ENCODE measurements around the gene WWOX. TPM values are rescaled to one million over a fixed set of nuclear protein-coding genes. Genes with fewer than 3 reads are reported as not detected.

Gene WWOX
- total and polyA plus RNA-seq, 2 of the 13 experiments (the other 11 are each of a cell fraction or from before 2014, with no cell fraction given), result 9.1 to 37.4 TPM

- WGBS (ENCODE audit: low lambda C conversion rate), result 90% methylated on average over 2 of the region's 2 CpGs
- FAIRE-seq (no peak), DNase-seq (ENCODE audit: low spot score) (no peak), ATAC-seq (no peak)
- H2AFZ ChIP-seq (ENCODE audit: low read length), result no peak overlapping the region
- intact Hi-C loops (cut with micrococcal nuclease; ENCODE audit: unreplicated experiment) (no loop called here), in situ Hi-C loops (cut with HindIII; ENCODE audit: extremely low pct_ligation_motif_present, low pct_unique_long_range_greater_than_20kb) (loop anchor here (10.0 to 25.0 kb wide), 3 partner anchors 527 to 1374 kb away; partner anchors contain the start of gene MAF)
- peaks cover 39% of the 10 kb centered on the region for H3K4me1 ChIP-seq (ENCODE audit: insufficient read depth, low read length)
- no peaks in the 10 kb centered on the region for H4K20me1 ChIP-seq (ENCODE audit: insufficient read depth, low read length)
- no peak for TF ChIP-seq ZFYVE20 (CRISPR knock-in tag; IDR thresholded peaks at IDR 0.05; ENCODE audit: borderline replicate concordance, low read depth)
- TF ChIP-seq KDM5B (CRISPR knock-in tag; IDR thresholded peaks at IDR 0.05; ENCODE audit: borderline replicate concordance), result no peak
- TF ChIP-seq ZNF670 (CRISPR knock-in tag; IDR thresholded peaks at IDR 0.05; ENCODE audit: borderline replicate concordance), result no peak
- no peak for TF ChIP-seq NAIF1 (CRISPR knock-in tag; IDR thresholded peaks at IDR 0.05; ENCODE audit: borderline replicate concordance)
- no peak for TF ChIP-seq KMT2B (CRISPR knock-in tag; IDR thresholded peaks at IDR 0.05)
- no peak for TF ChIP-seq MAZ (IDR thresholded peaks at IDR 0.05; ENCODE audit: borderline replicate concordance, low read depth, low read length)
- no peak for TF ChIP-seq MAZ (CRISPR knock-in tag; IDR thresholded peaks at IDR 0.05; ENCODE audit: low read depth)
- TF ChIP-seq STAG1 (CRISPR knock-in tag; IDR thresholded peaks at IDR 0.05), result no peak
- no peak for TF ChIP-seq SMYD3 (CRISPR knock-in tag; IDR thresholded peaks at IDR 0.05)
- TF ChIP-seq RFX3 (CRISPR knock-in tag; IDR thresholded peaks at IDR 0.05), result no peak
- no peak for TF ChIP-seq POLR2AphosphoS2 (IDR thresholded peaks at IDR 0.05; ENCODE audit: low read depth, low read length)
- TF ChIP-seq ZNF777 (CRISPR knock-in tag; IDR thresholded peaks at IDR 0.05), result no peak
- no peak for TF ChIP-seq ZNF577 (CRISPR knock-in tag; IDR thresholded peaks at IDR 0.05; ENCODE audit: borderline replicate concordance, low read depth)
- no peak for TF ChIP-seq NCOA5 (CRISPR knock-in tag; IDR thresholded peaks at IDR 0.05)
- TF ChIP-seq ZKSCAN8 (CRISPR knock-in tag; IDR thresholded peaks at IDR 0.05; ENCODE audit: borderline replicate concordance), result no peak
- TF ChIP-seq JDP2 (CRISPR knock-in tag; IDR thresholded peaks at IDR 0.05; ENCODE audit: borderline replicate concordance), result no peak
- no peak for TF ChIP-seq SAP130 (CRISPR knock-in tag; IDR thresholded peaks at IDR 0.05; ENCODE audit: low read depth)
- no peak for TF ChIP-seq ZBTB34 (CRISPR knock-in tag; IDR thresholded peaks at IDR 0.05)
- ChIA-PET POLR2A (no interaction called here), CTCF (ENCODE audit: low intra/inter-chr PET ratio, low total read pairs) (no interaction called here)
- H3K27me3 ChIP-seq (ENCODE audit: control insufficient read depth in 1 of 2, insufficient read depth in 2 of 2, low read length in 2 of 2), result no peaks in the 10 kb centered on the region
- no TSS peak for BruUV-seq (replicated peaks)
- H3K36me3 ChIP-seq (replicated peaks in 1 of 2; ENCODE audit: control insufficient read depth in 1 of 2, insufficient read depth in 2 of 2, low read length in 2 of 2), result no peaks in the 10 kb centered on the region
- H3K27ac ChIP-seq (ENCODE audit: extremely low read length, insufficient read depth, low read length), result no peak overlapping the region
- no peak overlapping the region for H3K9ac ChIP-seq (ENCODE audit: insufficient read depth, low read depth, low read length)
- no peaks in the 10 kb centered on the region for H3K79me2 ChIP-seq (ENCODE audit: insufficient read depth, low read length)
- no peak overlapping the region for H3K4me3 ChIP-seq (replicated peaks in 1 of 3; ENCODE audit: insufficient read depth in 1 of 3, low read depth in 2 of 3, low read length in 3 of 3)
- no peak overlapping the region for H3K4me2 ChIP-seq (ENCODE audit: low read depth, low read length)
- H3K9me3 ChIP-seq (ENCODE audit: low read length), result no peaks in the 10 kb centered on the region
These were observed 138.4 kb downstream of the WWOX start for GRCh38 chr16:78237841-78238240.
